Activated naive CD4-positive, alpha-beta T cell treated with anti-CD3 and anti-CD28 coated beads, Interleukin-2, amount 50 U/mL, for 72 hours (primary cell): ENCODE measurements around the gene KCNMA1. TPM values are rescaled to one million over a fixed set of nuclear protein-coding genes. Genes with fewer than 3 reads are reported as not detected.

Experiments
- ATAC-seq, 2 donors: fragments of 150-1000 bp; cut with Tn5 transposase; 2 replicates each; pipeline ENCODE4 v1.10.0; 2021; ENCODE audit warnings: mild to moderate bottlenecking in 2 of 2, moderate library complexity in 2 of 2
- DNase-seq, 2 donors: peaks; one replicate each; pipeline ENCODE4 v3.0.0; 2021 to 2022; ENCODE audit warnings: low spot score in 2 of 2
- H3K27ac Mint-ChIP-seq, 2 donors: one replicate each; pipeline ENCODE4 v1.8.0; 2022; ENCODE audit warnings: mild to moderate bottlenecking in 2 of 2, mixed read lengths in 2 of 2
- H3K36me3 Mint-ChIP-seq, 2 donors: one replicate each; pipeline ENCODE4 v1.8.0; 2022; ENCODE audit warnings: mixed read lengths in 2 of 2
- H3K9me3 Mint-ChIP-seq, 2 donors: one replicate each; pipeline ENCODE4 v1.8.0; 2022; ENCODE audit warnings: mixed read lengths in 2 of 2
- total RNA-seq, 2 donors: library from RNA; stranded (reverse); gene quantifications; one replicate each; pipeline ENCODE4 v1.2.3, GENCODE V29; 2022

KCNMA1 gene
- total RNA-seq, 2 donors from 2014 or later: not detected

GRCh38 chr10:77080361-77081027 is 557.1 kb downstream of the KCNMA1 start:
- peaks cover 0 to 3% of the 10 kb centered on the region in 2 donors for H3K9me3 Mint-ChIP-seq
- no peak overlapping the region for H3K27ac Mint-ChIP-seq
- no peaks in the 10 kb centered on the region for H3K36me3 Mint-ChIP-seq
- ATAC-seq (no peak), DNase-seq (no peak)

GRCh38 chr10:77079592-77080300 is 557.9 kb downstream of the KCNMA1 start:
- H3K9me3 Mint-ChIP-seq: no peaks in the 10 kb centered on the region
- H3K27ac Mint-ChIP-seq: no peak overlapping the region
- H3K36me3 Mint-ChIP-seq: no peaks in the 10 kb centered on the region
- DNase-seq: no peak
- no peak for ATAC-seq

- H3K27ac Mint-ChIP-seq: no peak overlapping the region
- ATAC-seq (no peak), DNase-seq (no peak)
- H3K9me3 Mint-ChIP-seq: no peaks in the 10 kb centered on the region
- H3K36me3 Mint-ChIP-seq: no peaks in the 10 kb centered on the region
These were observed 560.2 kb downstream of the KCNMA1 start for GRCh38 chr10:77077316-77077945.

GRCh38 chr10:77075926-77076325 is 561.7 kb downstream of the KCNMA1 start:
- Mint-ChIP-seq H3K36me3 (no peaks in the 10 kb centered on the region), H3K9me3 (no peaks in the 10 kb centered on the region), H3K27ac (no peak overlapping the region)
- DNase-seq (no peak), ATAC-seq (no peak)

- H3K27ac Mint-ChIP-seq: no peak overlapping the region
- H3K9me3 Mint-ChIP-seq: no peaks in the 10 kb centered on the region
- ATAC-seq (no peak), DNase-seq (no peak)
- no peaks in the 10 kb centered on the region for H3K36me3 Mint-ChIP-seq
These were observed 563.4 kb downstream of the KCNMA1 start for GRCh38 chr10:77074104-77074624.

GRCh38 chr10:77073663-77073960 is 564.0 kb downstream of the KCNMA1 start:
- DNase-seq (no peak), ATAC-seq (no peak)
- Mint-ChIP-seq H3K36me3 (no peaks in the 10 kb centered on the region), H3K27ac (no peak overlapping the region), H3K9me3 (no peaks in the 10 kb centered on the region)

GRCh38 chr10:77072836-77073662 is 564.6 kb downstream of the KCNMA1 start:
- no peaks in the 10 kb centered on the region for H3K36me3 Mint-ChIP-seq
- H3K27ac Mint-ChIP-seq: no peak overlapping the region
- no peak for ATAC-seq
- no peaks in the 10 kb centered on the region for H3K9me3 Mint-ChIP-seq
- DNase-seq: no peak

- DNase-seq (no peak), ATAC-seq (no peak)
- Mint-ChIP-seq H3K9me3 (no peaks in the 10 kb centered on the region), H3K27ac (no peak overlapping the region), H3K36me3 (no peaks in the 10 kb centered on the region)
These were observed 565.2 kb downstream of the KCNMA1 start for GRCh38 chr10:77072361-77072835.

GRCh38 chr10:77071956-77072355 is 565.7 kb downstream of the KCNMA1 start:
- Mint-ChIP-seq H3K27ac (no peak overlapping the region), H3K36me3 (no peaks in the 10 kb centered on the region), H3K9me3 (no peaks in the 10 kb centered on the region)
- DNase-seq (no peak), ATAC-seq (no peak)

- H3K36me3 Mint-ChIP-seq: no peaks in the 10 kb centered on the region
- ATAC-seq (no peak), DNase-seq (no peak)
- H3K27ac Mint-ChIP-seq: no peak overlapping the region
- no peaks in the 10 kb centered on the region for H3K9me3 Mint-ChIP-seq
These were observed 566.6 kb downstream of the KCNMA1 start for GRCh38 chr10:77071001-77071511.

- DNase-seq (no peak), ATAC-seq (no peak)
- Mint-ChIP-seq H3K9me3 (no peaks in the 10 kb centered on the region), H3K36me3 (no peaks in the 10 kb centered on the region), H3K27ac (no peak overlapping the region)
These were observed 567.3 kb downstream of the KCNMA1 start for GRCh38 chr10:77070346-77070745.

GRCh38 chr10:77068969-77069368 is 568.6 kb downstream of the KCNMA1 start:
- H3K9me3 Mint-ChIP-seq: no peaks in the 10 kb centered on the region
- no peaks in the 10 kb centered on the region for H3K36me3 Mint-ChIP-seq
- no peak overlapping the region for H3K27ac Mint-ChIP-seq
- DNase-seq (no peak), ATAC-seq (no peak)

GRCh38 chr10:77068272-77068671 is 569.3 kb downstream of the KCNMA1 start:
- H3K9me3 Mint-ChIP-seq: no peaks in the 10 kb centered on the region
- no peak for ATAC-seq
- H3K27ac Mint-ChIP-seq: no peak overlapping the region

GRCh38 chr10:77062381-77062780 is 575.2 kb downstream of the KCNMA1 start:
- Mint-ChIP-seq H3K27ac (no peak overlapping the region), H3K9me3 (no peaks in the 10 kb centered on the region), H3K36me3 (no peaks in the 10 kb centered on the region)
- DNase-seq: no peak
- ATAC-seq: no peak

More at GRCh38 chr10:77068272-77068671, 569.3 kb downstream of the KCNMA1 start:
- H3K36me3 Mint-ChIP-seq: no peaks in the 10 kb centered on the region
- DNase-seq: no peak

GRCh38 chr10:77060913-77061312 is 576.7 kb downstream of the KCNMA1 start:
- Mint-ChIP-seq H3K36me3 (no peaks in the 10 kb centered on the region), H3K9me3 (no peaks in the 10 kb centered on the region)

GRCh38 chr10:77056650-77057049 is 581.0 kb downstream of the KCNMA1 start:
- H3K36me3 Mint-ChIP-seq: no peaks in the 10 kb centered on the region
- H3K27ac Mint-ChIP-seq: no peak overlapping the region
- ATAC-seq (no peak), DNase-seq (no peak)
- H3K9me3 Mint-ChIP-seq: peaks cover 0 to 5% of the 10 kb centered on the region in 2 donors

More at GRCh38 chr10:77060913-77061312, 576.7 kb downstream of the KCNMA1 start:
- DNase-seq (no peak), ATAC-seq (no peak)
- H3K27ac Mint-ChIP-seq: no peak overlapping the region
